CD4-positive, alpha-beta memory T cell (primary cell): ENCODE measurements around the gene TESK1. TPM values are rescaled to one million over a fixed set of nuclear protein-coding genes. Genes with fewer than 3 reads are reported as not detected.
A peak's percentile ranks its signal among the peaks of the same experiment; 100 is the strongest.

Experiments
- CTCF ChIA-PET: fragments of 350-600 bp; sonication (Branson Sonifier 250); formaldehyde crosslinking; loops from one replicate; lab custom pipeline; 2021; ENCODE audit warnings: inconsistent platforms; ENCODE audit not compliant: partially characterized antibody; lab: Charles Lee
- POLR2A ChIA-PET: fragments of 350-600 bp; sonication (Branson Sonifier 250); formaldehyde crosslinking; loops from one replicate; lab custom pipeline; 2021; ENCODE audit not compliant: partially characterized antibody; lab: Charles Lee
- DNase-seq, 5 donors: peaks; one replicate each; pipeline versions ENCODE4 v3.0.0 to v3.0.0-alpha.2; 2020 to 2022; ENCODE audit warnings: mixed read lengths in 1 of 5
- H3K27ac ChIP-seq: one replicate; pipeline ENCODE4 v1.7.0; 2013; ENCODE audit warnings: low read depth, low read length
- H3K27me3 ChIP-seq: 2 replicates; pipeline ENCODE4 v1.7.0; 2013; ENCODE audit warnings: mild to moderate bottlenecking, low read length, moderate library complexity; ENCODE audit not compliant: insufficient read depth
- H3K36me3 ChIP-seq: 2 replicates; pipeline ENCODE4 v1.7.0; 2013; ENCODE audit warnings: mild to moderate bottlenecking, low read length, moderate library complexity; ENCODE audit not compliant: insufficient read depth
- H3K4me1 ChIP-seq: 2 replicates; pipeline ENCODE4 v1.7.0; 2013; ENCODE audit warnings: mild to moderate bottlenecking, low read length, moderate library complexity; ENCODE audit not compliant: insufficient read depth
- H3K4me3 ChIP-seq, 2 donors: one replicate each; pipeline ENCODE4 v1.7.0; 2013; ENCODE audit warnings: low read length in 2 of 2, mild to moderate bottlenecking in 1 of 2
- H3K9me3 ChIP-seq, 2 donors: one replicate each; pipeline ENCODE4 v1.7.0; 2013; ENCODE audit warnings: low read length in 2 of 2, control low read depth in 1 of 2; ENCODE audit not compliant: control insufficient read depth in 1 of 2
- H3K27ac Mint-ChIP-seq, 7 donors: one replicate each; pipeline ENCODE4 v1.8.0; 2020 to 2021; ENCODE audit warnings: mixed read lengths in 7 of 7, mild to moderate bottlenecking in 6 of 7, inconsistent platforms in 3 of 7, moderate library complexity in 3 of 7
- H3K27me3 Mint-ChIP-seq, 2 donors: one replicate each; pipeline ENCODE4 v1.8.0; 2020 to 2021; ENCODE audit warnings: mixed read lengths in 2 of 2
- H3K36me3 Mint-ChIP-seq, 2 donors: one replicate each; pipeline ENCODE4 v1.8.0; 2020 to 2021; ENCODE audit warnings: mixed read lengths in 2 of 2, inconsistent platforms in 1 of 2, mild to moderate bottlenecking in 1 of 2
- H3K4me1 Mint-ChIP-seq, 4 donors: one replicate each; pipeline ENCODE4 v1.8.0; 2020 to 2021; ENCODE audit warnings: mixed read lengths in 4 of 4, mild to moderate bottlenecking in 1 of 4
- H3K4me3 Mint-ChIP-seq, 8 donors: one replicate each; pipeline ENCODE4 v1.8.0; 2020 to 2021; ENCODE audit warnings: mixed read lengths in 8 of 8, mild to moderate bottlenecking in 7 of 8, moderate library complexity in 6 of 8, inconsistent platforms in 3 of 8
- H3K9me3 Mint-ChIP-seq, 8 donors: one replicate each; pipeline ENCODE4 v1.8.0; 2020 to 2021; ENCODE audit warnings: mixed read lengths in 8 of 8, mild to moderate bottlenecking in 5 of 8, inconsistent platforms in 3 of 8, moderate library complexity in 1 of 8
- intact Hi-C: fragments of 100-400 bp; cut with micrococcal nuclease; formaldehyde crosslinking; loops from one replicate; pipeline ENCODE4 v1.15.1; 2023
- polyA plus RNA-seq, 2 donors: library from polyadenylated mRNA; unstranded; fragments of 300-500 nt; fragmentation: Illumina TruSeq; gene quantifications; one replicate each; pipeline ENCODE4 v1.2.3, GENCODE V29; 2021
- total RNA-seq, 2 experiments: library from RNA; stranded (reverse); gene quantifications; one replicate each; pipeline ENCODE4 v1.2.3, GENCODE V29; 2021

The TESK1 gene
- total and polyA plus RNA-seq, 4 experiments from 2014 or later, result 3.3 to 53.5 (median 33.0) TPM

- H3K27ac ChIP-seq, result no peak overlapping the region
- no peaks in the 10 kb centered on the region for H3K9me3 ChIP-seq
- ChIA-PET POLR2A (interaction anchor here (1.4 kb wide), 1 partner anchor 18 kb away, joined by 5 read pairs; no protein-coding TSS in a partner anchor), CTCF (interaction anchor here (0.6 to 1.3 kb wide), 4 partner anchors 12 to 519 kb away, joined by 3 to 10 read pairs (median 3); no protein-coding TSS in a partner anchor)
- intact Hi-C loops, result no loop called here
- H3K27me3 Mint-ChIP-seq, result no peaks in the 10 kb centered on the region
- H3K36me3 Mint-ChIP-seq, result peaks cover 5 to 11% of the 10 kb centered on the region in 2 donors
- H3K4me3 Mint-ChIP-seq, result no peak overlapping the region
- no peak for DNase-seq
- H3K4me3 ChIP-seq, result no peak overlapping the region
- H3K27me3 ChIP-seq, result no peaks in the 10 kb centered on the region
- H3K27ac Mint-ChIP-seq, result no peak overlapping the region
- peaks cover 10% of the 10 kb centered on the region for H3K4me1 ChIP-seq
- H3K4me1 Mint-ChIP-seq, result peaks cover 9 to 17% (median 14%) of the 10 kb centered on the region in 4 donors
- no peaks in the 10 kb centered on the region for H3K36me3 ChIP-seq
- H3K9me3 Mint-ChIP-seq, result peaks cover 0 to 12% (median 5%) of the 10 kb centered on the region in 8 donors
These were observed 6.0 kb upstream of the TESK1 start for GRCh38 chr9:35598866-35599590.

DNA sequence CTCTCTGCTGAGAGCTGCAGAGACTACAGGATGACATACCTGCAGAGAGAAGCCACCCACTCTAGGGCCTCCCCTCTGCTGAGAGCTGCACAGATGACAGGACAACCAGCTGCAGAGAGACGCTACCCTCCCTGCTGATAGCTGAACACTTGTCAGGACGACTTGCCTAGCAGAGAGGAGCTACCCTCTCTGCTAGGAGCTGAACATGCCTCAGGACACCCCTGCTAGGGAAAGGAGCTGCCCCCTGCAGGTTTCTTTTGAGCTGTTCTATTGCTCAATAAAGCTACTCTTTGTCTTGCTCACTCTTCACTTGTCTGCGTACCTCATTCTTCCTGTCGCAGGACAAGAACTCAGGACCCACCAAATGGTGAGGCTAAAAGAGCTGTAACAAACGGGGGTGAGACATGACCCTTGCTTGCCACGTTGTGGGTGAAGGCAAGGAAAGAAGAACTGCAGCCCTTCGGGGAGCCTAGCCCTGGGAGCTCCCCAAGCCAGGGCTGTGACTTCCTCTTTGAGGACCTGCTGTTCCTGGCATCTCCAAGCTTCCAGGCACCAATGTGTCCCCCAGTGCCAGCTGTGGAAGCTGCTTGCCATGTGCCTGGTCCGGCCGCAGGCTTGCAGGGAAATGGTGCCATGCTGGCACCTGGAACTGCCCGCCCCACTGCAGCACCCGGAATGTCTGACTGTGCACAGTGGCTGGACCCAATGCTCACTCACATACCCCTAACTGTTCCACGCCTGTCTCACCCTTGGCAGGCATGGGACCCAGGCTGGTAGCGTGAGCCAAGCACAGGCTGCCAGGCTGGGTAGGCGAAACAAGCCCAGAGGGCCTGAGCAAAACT, 5.1 kb upstream of the TESK1 start:
- Mint-ChIP-seq H3K4me1 (peaks cover 13 to 26% (median 19%) of the 10 kb centered on the region in 4 donors), H3K27ac (no peak overlapping the region), H3K4me3 (no peak overlapping the region), H3K27me3 (no peaks in the 10 kb centered on the region), H3K9me3 (peaks cover 0 to 3% (median 0%) of the 10 kb centered on the region in 8 donors), H3K36me3 (peaks cover 5 to 9% of the 10 kb centered on the region in 2 donors)
- DNase-seq, result no peak
- Histone ChIP-seq H3K27me3 (no peaks in the 10 kb centered on the region), H3K36me3 (no peaks in the 10 kb centered on the region), H3K9me3 (no peaks in the 10 kb centered on the region), H3K27ac (no peak overlapping the region), H3K4me3 (no peak overlapping the region), H3K4me1 (peaks cover 15% of the 10 kb centered on the region)
- POLR2A ChIA-PET, result interaction anchor here (1.4 kb wide), 1 partner anchor 17 kb away, joined by 5 read pairs; no protein-coding TSS in a partner anchor
- CTCF ChIA-PET, result interaction anchor here (1.0 to 1.3 kb wide), 2 partner anchors 12 to 94 kb away, joined by 3 to 10 read pairs; no protein-coding TSS in a partner anchor
- intact Hi-C loops, result no loop called here

- ChIA-PET CTCF (interaction anchor here (0.6 to 4.4 kb wide), 26 partner anchors 12 to 441 kb away, joined by 3 to 45 read pairs (median 4); partner anchors contain the start of genes CCDC107, RGP1, RMRP and SPAG8), POLR2A (interaction anchor here (0.6 to 4.5 kb wide), 13 partner anchors 13 to 279 kb away, joined by 3 to 71 read pairs (median 7); partner anchors contain the start of genes CCDC107, CD72, CREB3 and GBA2)
- Mint-ChIP-seq H3K4me3 (peak overlapping the region; percentile 95 to 100 (median 98)), H3K27me3 (no peaks in the 10 kb centered on the region), H3K27ac (peak overlapping the region; percentile 96 to 100 (median 99)), H3K36me3 (peaks cover 15 to 21% of the 10 kb centered on the region in 2 donors), H3K9me3 (no peaks in the 10 kb centered on the region), H3K4me1 (peaks cover 25 to 47% (median 32%) of the 10 kb centered on the region in 4 donors)
- H3K4me1 ChIP-seq, result peaks cover 37% of the 10 kb centered on the region
- peak in 1 of 5 donors; percentile 36 for DNase-seq
- peak overlapping the region in 1 of 2 donors; percentile 75 for H3K4me3 ChIP-seq
- H3K27me3 ChIP-seq, result no peaks in the 10 kb centered on the region
- no peaks in the 10 kb centered on the region for H3K9me3 ChIP-seq
- peak overlapping the region; percentile 55 for H3K27ac ChIP-seq
- intact Hi-C loops, result no loop called here
- H3K36me3 ChIP-seq, result peaks cover 11% of the 10 kb centered on the region
These were observed 1.5 kb upstream of the TESK1 start for GRCh38 chr9:35603506-35603985.

- Mint-ChIP-seq H3K27ac (peak overlapping the region; percentile 96 to 100 (median 99)), H3K4me3 (peak overlapping the region; percentile 95 to 100 (median 98)), H3K36me3 (peaks cover 15 to 25% of the 10 kb centered on the region in 2 donors), H3K27me3 (no peaks in the 10 kb centered on the region), H3K9me3 (no peaks in the 10 kb centered on the region), H3K4me1 (peaks cover 25 to 47% (median 32%) of the 10 kb centered on the region in 4 donors)
- CTCF ChIA-PET, result interaction anchor here (0.6 to 4.4 kb wide), 26 partner anchors 11 to 442 kb away, joined by 3 to 45 read pairs (median 4); partner anchors contain the start of genes CCDC107, RGP1, RMRP and SPAG8
- Histone ChIP-seq H3K27ac (peak overlapping the region; percentile 85), H3K4me3 (peak overlapping the region; percentile 75 to 84), H3K9me3 (no peaks in the 10 kb centered on the region), H3K27me3 (no peaks in the 10 kb centered on the region), H3K36me3 (peaks cover 16% of the 10 kb centered on the region), H3K4me1 (peaks cover 37% of the 10 kb centered on the region)
- POLR2A ChIA-PET, result interaction anchor here (0.6 to 4.5 kb wide), 18 partner anchors 13 to 501 kb away, joined by 3 to 71 read pairs (median 6); partner anchors contain the start of genes ARHGEF39, CCDC107, CD72 and CREB3
- peak; percentile 98 to 99 (median 99) for DNase-seq
- intact Hi-C loops, result loop anchor here (1.0 to 2.0 kb wide), 13 partner anchors 9 to 958 kb away; partner anchors contain the start of genes CCDC107, CREB3, GALT and GBA2
These were observed 980 bp upstream of the TESK1 start for GRCh38 chr9:35603986-35604577.

DNA sequence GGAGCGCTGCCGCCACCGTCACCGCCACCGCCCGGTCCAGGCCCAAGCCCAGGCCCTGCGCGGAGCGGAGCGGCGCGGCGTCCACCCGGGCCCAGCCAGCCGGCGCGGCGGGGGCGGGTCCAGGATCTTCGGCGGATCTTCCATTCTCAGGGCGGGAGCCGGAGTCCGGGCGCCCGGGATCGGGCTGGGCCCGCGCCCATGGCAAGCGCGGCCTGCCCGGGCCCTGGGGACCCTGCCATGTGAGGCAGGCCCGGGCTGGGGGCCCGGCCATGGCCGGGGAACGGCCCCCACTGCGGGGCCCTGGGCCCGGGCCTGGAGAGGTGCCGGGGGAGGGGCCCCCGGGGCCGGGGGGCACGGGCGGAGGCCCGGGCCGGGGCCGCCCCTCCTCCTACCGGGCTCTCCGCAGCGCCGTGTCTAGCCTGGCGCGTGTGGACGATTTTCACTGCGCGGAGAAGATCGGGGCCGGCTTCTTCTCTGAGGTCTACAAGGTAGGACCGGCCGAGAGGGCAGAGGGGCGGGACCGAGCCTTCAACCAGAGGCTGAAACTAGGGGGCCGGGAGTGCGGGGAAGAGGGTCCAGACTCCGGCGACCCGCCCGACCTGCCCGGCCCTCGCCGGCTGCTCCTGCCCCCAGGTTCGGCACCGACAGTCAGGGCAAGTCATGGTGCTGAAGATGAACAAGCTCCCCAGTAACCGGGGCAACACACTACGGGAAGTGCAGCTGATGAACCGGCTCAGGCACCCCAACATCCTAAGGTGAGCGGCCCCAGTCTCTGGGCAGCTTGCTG, 482 bp downstream of the TESK1 start:
- Histone ChIP-seq H3K9me3 (no peaks in the 10 kb centered on the region), H3K36me3 (peaks cover 17% of the 10 kb centered on the region), H3K27me3 (no peaks in the 10 kb centered on the region), H3K27ac (peak overlapping the region; percentile 61), H3K4me1 (peaks cover 37% of the 10 kb centered on the region), H3K4me3 (peak overlapping the region in 1 of 2 donors; percentile 43)
- H3K4me1 Mint-ChIP-seq, result peaks cover 25 to 49% (median 32%) of the 10 kb centered on the region in 4 donors
- CTCF ChIA-PET, result interaction anchor here (0.7 to 4.4 kb wide), 12 partner anchors 10 to 150 kb away, joined by 3 to 45 read pairs (median 4); partner anchors contain the start of genes ARHGEF39, CCDC107 and RMRP
- H3K9me3 Mint-ChIP-seq, result no peaks in the 10 kb centered on the region
- peak overlapping the region; percentile 80 to 87 (median 84) for H3K4me3 Mint-ChIP-seq
- intact Hi-C loops, result loop anchor here (2.0 kb wide), 1 partner anchor 277 kb away; no protein-coding TSS in a partner anchor
- peaks cover 15 to 27% of the 10 kb centered on the region in 2 donors for H3K36me3 Mint-ChIP-seq
- H3K27me3 Mint-ChIP-seq, result no peaks in the 10 kb centered on the region
- peak overlapping the region; percentile 59 to 85 (median 79) for H3K27ac Mint-ChIP-seq
- peak; percentile 41 to 62 (median 45) for DNase-seq
- POLR2A ChIA-PET, result interaction anchor here (0.9 to 4.5 kb wide), 15 partner anchors 11 to 533 kb away, joined by 3 to 71 read pairs (median 6); partner anchors contain the start of genes ARHGEF39, CCDC107, CD72 and CREB3
